NCI-H446 treated with DMSO at 0.1 percent for 48 hours (cell line): ENCODE data around the gene CXCR6.
"Not testable (repeated sequence)": the region's sequence is repeated elsewhere in the genome, so short reads cannot be mapped to it uniquely, and the experiment has no call there.

Experiments
- DNase-seq: peaks from one replicate; lab custom pipeline; 2025; lab: John Stamatoyannopoulos, UW

Gene CXCR6

GRCh38 chr3:45988804-45989203, 45.5 kb downstream of the CXCR6 start:
- no peak for DNase-seq

DNA sequence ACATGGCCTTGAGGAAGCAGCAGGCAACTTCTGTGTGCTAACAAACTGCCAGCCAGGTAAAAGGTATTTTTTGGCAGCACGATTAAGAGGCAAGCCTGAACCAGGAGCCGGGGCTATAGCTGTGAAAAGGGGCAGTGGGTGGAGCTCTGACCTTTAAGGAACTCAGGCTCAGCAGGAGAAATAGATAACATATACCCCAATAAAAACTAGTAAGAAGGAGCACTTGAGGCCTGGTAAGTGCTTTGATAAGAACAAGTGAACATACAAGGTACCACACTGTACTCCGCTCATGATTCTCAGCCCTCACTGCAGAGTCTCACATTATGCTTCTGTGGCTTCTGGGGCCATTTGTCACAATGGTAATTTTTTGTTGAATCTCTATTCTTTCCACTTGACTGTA, 46.9 kb downstream of the CXCR6 start:
- no peak for DNase-seq

- no peak for DNase-seq
Measured at GRCh38 chr3:45991341-45991740, 48.1 kb downstream of the CXCR6 start.

DNA sequence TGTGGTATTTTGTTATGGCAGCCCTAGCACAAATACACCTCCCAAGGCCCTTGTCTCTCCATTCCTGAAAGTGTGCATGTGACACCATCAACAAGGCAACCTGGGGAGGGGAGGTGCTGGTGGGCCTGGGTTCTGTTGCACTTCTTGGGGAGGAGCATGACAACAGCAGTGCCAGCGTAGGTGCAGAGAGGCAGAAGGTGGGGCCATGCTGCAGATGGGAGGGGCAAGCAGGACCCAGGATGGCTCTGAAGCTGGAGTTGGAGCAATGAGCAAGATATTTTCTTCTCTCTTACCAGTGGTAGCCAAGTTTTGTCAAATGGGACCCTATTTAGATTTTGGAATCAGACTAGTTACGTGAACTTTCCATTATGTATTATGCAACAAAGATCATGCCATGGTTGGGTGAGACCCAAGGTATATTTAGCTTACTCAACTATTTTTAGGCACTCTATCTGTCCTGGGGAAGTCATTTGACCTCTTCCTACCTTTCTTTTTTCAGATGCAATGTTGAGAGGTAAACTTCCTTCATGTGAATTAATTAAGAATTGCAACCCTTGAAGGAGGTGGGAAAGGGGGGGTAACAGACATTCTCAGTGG, 49.0 kb downstream of the CXCR6 start:
- no peak for DNase-seq

DNA sequence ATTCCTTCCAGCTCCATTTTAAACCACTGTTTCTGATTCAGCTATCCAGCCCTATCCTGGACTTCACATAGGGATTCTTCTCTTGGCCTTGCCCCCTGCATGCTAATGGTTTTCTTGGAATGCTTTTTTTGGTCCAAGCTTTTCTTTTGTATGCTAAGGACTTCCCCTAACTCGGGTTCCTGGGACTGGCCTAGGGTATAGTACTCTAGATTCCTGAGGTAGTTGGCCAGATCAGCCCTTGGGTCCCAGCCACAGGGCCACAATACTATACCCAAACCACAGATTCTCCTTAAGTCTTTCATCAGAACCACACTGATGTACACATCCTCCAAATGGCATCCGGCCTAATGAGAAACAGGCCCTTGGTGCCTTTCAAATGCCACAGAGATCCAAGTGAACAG, 49.6 kb downstream of the CXCR6 start:
- DNase-seq: no peak

- no peak for DNase-seq
Measured at GRCh38 chr3:45993421-45994027, 50.3 kb downstream of the CXCR6 start.

- DNase-seq: no peak
Measured at GRCh38 chr3:45994419-45995235, 51.4 kb downstream of the CXCR6 start.

DNA sequence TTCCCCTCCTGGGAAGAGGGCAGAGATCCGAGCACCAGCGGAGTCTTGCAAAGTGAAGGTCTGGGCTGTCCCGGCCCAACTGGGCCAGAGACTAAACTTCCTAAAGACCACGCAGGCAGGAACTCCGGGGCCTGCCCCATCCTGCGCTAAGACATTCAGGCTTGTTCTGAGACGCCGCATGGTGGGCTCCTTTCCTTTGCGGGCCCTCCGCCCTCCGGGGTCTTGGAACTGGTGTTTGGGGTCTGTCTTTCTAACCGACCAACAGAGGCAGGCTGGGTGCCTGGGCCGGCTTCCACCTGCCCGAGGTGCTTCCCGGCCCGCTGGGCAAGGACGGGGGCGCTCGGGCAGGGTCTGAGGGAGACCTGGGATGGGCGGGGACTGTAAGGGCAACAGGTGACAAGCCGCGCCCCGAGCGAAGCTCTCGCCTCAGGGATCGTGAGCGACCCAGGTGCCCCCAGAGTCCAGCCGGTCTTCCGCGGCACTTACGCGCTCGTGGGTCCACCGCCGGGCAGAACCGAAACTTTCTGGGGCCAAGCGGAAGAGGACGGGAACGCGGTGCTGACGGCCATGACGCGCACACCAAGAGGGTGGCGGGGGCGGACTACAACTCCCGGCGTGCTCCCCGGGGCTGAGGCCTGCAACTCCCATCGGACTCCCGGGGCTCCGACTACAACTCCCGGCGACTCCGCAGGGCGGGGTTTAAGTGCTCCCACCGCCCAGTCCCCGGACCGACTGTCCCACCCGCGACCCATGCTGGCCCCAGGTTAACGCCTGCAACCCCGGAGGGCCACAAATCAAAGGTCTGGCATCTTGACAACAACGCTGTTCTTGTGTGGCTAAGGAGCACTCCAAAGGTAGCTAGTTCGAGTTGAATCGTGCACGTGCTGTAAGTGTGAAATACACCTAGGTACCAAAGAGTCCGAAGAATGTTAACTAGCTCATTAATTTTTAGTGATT, 52.2 kb downstream of the CXCR6 start, which contains the start of gene FYCO1:
Gene FYCO1, minus strand, starts transcription at position 589 of the 957 bp plus-strand sequence. CDS start 10,914 bp downstream, outside the sequence.
- peak; percentile 30 for DNase-seq

DNA sequence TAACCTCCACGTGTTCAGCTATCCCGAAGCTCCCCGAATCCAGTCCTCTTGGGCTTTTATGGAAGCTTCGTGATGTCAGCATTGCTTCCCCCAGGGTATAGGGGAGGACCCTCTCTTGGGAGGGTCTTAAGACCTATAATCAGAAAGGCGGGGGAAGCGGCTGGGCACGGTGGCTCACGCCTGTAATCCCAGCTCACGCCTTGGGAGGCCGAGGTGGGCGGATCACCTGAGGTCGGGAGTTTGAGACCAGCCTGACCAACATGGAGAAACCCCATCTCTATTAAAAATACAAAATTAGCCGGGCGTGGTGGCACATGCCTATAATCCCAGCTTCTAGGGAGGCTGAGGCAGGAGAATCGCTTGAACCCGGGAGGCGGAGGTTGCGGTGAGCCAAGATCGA, 54.2 kb downstream of the CXCR6 start:
- DNase-seq: not testable (repeated sequence)

DNA sequence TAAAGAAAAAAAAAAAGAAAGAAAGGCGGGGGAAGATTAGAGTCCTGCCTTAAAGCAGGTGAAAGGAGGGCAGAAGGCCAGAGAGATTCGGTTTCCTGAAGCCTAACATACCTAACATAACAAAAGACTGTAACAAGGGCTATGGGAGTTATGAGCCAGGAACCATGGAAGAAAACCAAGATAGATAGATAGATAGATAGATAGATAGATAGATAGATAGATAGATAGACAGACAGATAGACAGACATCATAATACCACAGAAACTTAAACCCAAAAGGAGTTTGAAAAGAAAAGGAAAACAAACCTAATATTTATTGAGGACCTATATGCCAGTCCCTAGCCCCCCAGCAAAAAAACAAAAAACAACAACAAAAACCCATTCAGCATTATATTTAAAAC, 54.7 kb downstream of the CXCR6 start:
- no peak for DNase-seq
